H1 (cell line): ENCODE results near the gene FFAR2. TPM values are rescaled to one million over a fixed set of nuclear protein-coding genes. Genes with fewer than 3 reads are reported as not detected.

Source experiments
- ATF2 ChIP-seq: IDR thresholded peaks from 2 replicates; pipeline ENCODE4 v1.6.1; 2012; ENCODE audit warnings: low read length, inconsistent platforms
- CBX8 ChIP-seq: fragments of 300-800, 300-1000 bp; sonication (generic); IDR thresholded peaks from 2 replicates; pipeline ENCODE4 v1.7.1; 2016; ENCODE audit warnings: low read depth, low read length, borderline replicate concordance
- CHD1 ChIP-seq: IDR thresholded peaks from 2 replicates; pipeline ENCODE4 v1.6.1; 2012; ENCODE audit warnings: low read depth, low read length, improper control_type of control experiment
- polyA plus RNA-seq, 7 experiments: library from polyadenylated mRNA; depleted of rRNA in 3 of 7; stranded (reverse) in 5 of 7; unstranded in 2 of 7; fragments of >200 nt in 5 of 7; fragments of 200-250 nt in 2 of 7; gene quantifications; 1 replicate in 5 of 7; 2 replicates in 1 of 7; 4 replicates in 1 of 7; pipeline versions ENCODE4 v1.2.1 to v1.2.3, GENCODE V29; 2011 to 2013; ENCODE audit warnings: missing spikeins in 2 of 7, mixed read lengths in 2 of 7
- total RNA-seq: library from RNA; stranded (reverse); fragmentation: NEBNext Ultra II Directional; extraction: Animal tissue kit (Norgen Biotek cat#: 25700); gene quantifications from 2 replicates; pipeline ENCODE4 v1.2.1, GENCODE V29; 2021

FFAR2 gene
- total and polyA plus RNA-seq, 2 of the 8 experiments (the other 6 are each of a cell fraction or from before 2014, with no cell fraction given), result not detected

GRCh38 chr19:35416331-35416730, 31.7 kb upstream of the FFAR2 start (continued):
- TF ChIP-seq ATF2 (no peak), CHD1 (no peak), CBX8 (no peak)
